Tibial artery (tissue), 4 donors: ENCODE measurements around the gene SEC24A.
"Not testable (repeated sequence)": the region's sequence is repeated elsewhere in the genome, so short reads cannot be mapped to it uniquely, and the experiment has no call there.

Source experiments
- DNase-seq, 2 donors: peaks; one replicate each; pipeline ENCODE4 v3.0.0-alpha.2; 2019
- H3K27ac ChIP-seq, 2 donors: fragments of 200-600 bp; sonication (generic) in 1 of 2; 1 replicate in 1 of 2; 2 replicates in 1 of 2; pipeline ENCODE4 v1.5.1; 2018 to 2019; ENCODE audit warnings: mild to moderate bottlenecking in 1 of 2
- H3K27me3 ChIP-seq, 2 donors: fragments of 200-600 bp; sonication (generic) in 1 of 2; one replicate each; pipeline versions ENCODE4 v1.5.1 to v1.6.0; 2016 to 2019
- H3K36me3 ChIP-seq, 3 donors: fragments of 200-600 bp; sonication (generic) in 2 of 3; one replicate each; pipeline ENCODE4 v1.5.1; 2016 to 2019; ENCODE audit warnings: mild to moderate bottlenecking in 2 of 3
- H3K4me1 ChIP-seq, 4 donors: fragments of 200-600 bp; sonication (generic) in 2 of 4; 1 replicate in 3 of 4; 2 replicates in 1 of 4; pipeline ENCODE4 v1.5.1; 2016 to 2019
- H3K4me3 ChIP-seq, 2 donors: fragments of 200-600 bp; sonication (generic) in 1 of 2; 1 replicate in 1 of 2; 2 replicates in 1 of 2; pipeline ENCODE4 v1.5.1; 2018 to 2019; ENCODE audit warnings: mild to moderate bottlenecking in 2 of 2
- H3K9me3 ChIP-seq, 3 donors: fragments of 200-600 bp; sonication (generic) in 1 of 3; one replicate each; pipeline ENCODE4 v1.5.1; 2016 to 2019
- CTCF ChIP-seq, 2 experiments: fragments of 200-600 bp in 1 of 2; fragments of 450-650 bp in 1 of 2; IDR thresholded peaks; one replicate each; pipeline ENCODE4 v1.5.1; 2017 to 2019; ENCODE audit warnings: antibody characterized with exemption in 2 of 2, mild to moderate bottlenecking in 1 of 2, moderate library complexity in 1 of 2
- intact Hi-C: fragments of 100-400 bp; cut with DNase I; formaldehyde crosslinking; loops from one replicate; pipeline ENCODE4 v1.15.0; 2023; ENCODE audit warnings: low total_unique reads

Gene SEC24A

GRCh38 chr5:134638760-134639201 lies 9.8 kb upstream of the SEC24A start:
- Histone ChIP-seq H3K27me3 (no peaks in the 10 kb centered on the region), H3K27ac (no peak overlapping the region), H3K4me3 (no peak overlapping the region), H3K4me1 (no peaks in the 10 kb centered on the region), H3K36me3 (no peaks in the 10 kb centered on the region), H3K9me3 (no peaks in the 10 kb centered on the region)
- intact Hi-C loops, result no loop called here
- TF ChIP-seq CTCF (IDR thresholded peaks at IDR 0.05), result no peak
- no peak for DNase-seq

GRCh38 chr5:134642931-134643530 lies 5.6 kb upstream of the SEC24A start:
- intact Hi-C loops, result no loop called here
- Histone ChIP-seq H3K27ac (no peak overlapping the region), H3K4me3 (no peak overlapping the region), H3K36me3 (no peaks in the 10 kb centered on the region), H3K4me1 (peaks cover 0 to 10% (median 8%) of the 10 kb centered on the region in 4 donors), H3K9me3 (no peaks in the 10 kb centered on the region), H3K27me3 (no peaks in the 10 kb centered on the region)
- DNase-seq, result no peak
- no peak for TF ChIP-seq CTCF (IDR thresholded peaks at IDR 0.05)

GRCh38 chr5:134647750-134648424 lies 698 bp upstream of the SEC24A start:
- Histone ChIP-seq H3K4me1 (peaks cover 0 to 39% (median 30%) of the 10 kb centered on the region in 4 donors), H3K9me3 (no peaks in the 10 kb centered on the region), H3K27ac (peak overlapping the region; percentile 90 to 94), H3K27me3 (no peaks in the 10 kb centered on the region), H3K4me3 (peak overlapping the region; percentile 67 to 81), H3K36me3 (no peaks in the 10 kb centered on the region)
- intact Hi-C loops, result loop anchor here (2.0 kb wide), 1 partner anchor 15 kb away; the partner anchor contains the start of gene SAR1B
- TF ChIP-seq CTCF (IDR thresholded peaks at IDR 0.05), result no peak
- DNase-seq, result peak in 1 of 2 donors; percentile 6

- Histone ChIP-seq H3K4me3 (peak overlapping the region; percentile 67 to 81), H3K27ac (peak overlapping the region; percentile 90 to 94), H3K4me1 (peaks cover 0 to 39% (median 30%) of the 10 kb centered on the region in 4 donors), H3K9me3 (no peaks in the 10 kb centered on the region), H3K36me3 (no peaks in the 10 kb centered on the region), H3K27me3 (no peaks in the 10 kb centered on the region)
- TF ChIP-seq CTCF (IDR thresholded peaks at IDR 0.05), result no peak
- DNase-seq, result peak in 1 of 2 donors; percentile 25
- intact Hi-C loops, result loop anchor here (2.0 kb wide), 1 partner anchor 16 kb away; the partner anchor contains the start of gene SAR1B
These were observed 714 bp downstream of the SEC24A start for GRCh38 chr5:134649163-134649835.

DNA sequence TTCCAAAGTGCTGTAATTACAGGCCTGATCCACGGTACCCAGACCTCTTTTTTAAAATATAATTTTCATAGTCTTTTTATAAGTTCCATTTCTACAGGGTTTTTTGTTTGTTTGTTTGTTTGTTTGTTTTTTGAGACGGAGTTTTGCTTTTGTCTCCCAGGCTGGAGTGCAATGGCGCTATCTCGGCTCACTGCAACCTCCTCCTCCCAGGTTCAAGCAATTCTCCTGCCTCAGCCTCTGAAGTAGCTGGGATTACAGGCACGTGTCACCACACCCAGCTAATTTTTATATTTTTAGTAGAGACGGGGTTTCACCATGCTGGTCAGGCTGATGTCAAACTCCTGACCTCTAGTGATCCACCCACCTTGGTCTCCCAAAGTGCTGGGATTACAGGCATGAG lies 2.1 kb downstream of the SEC24A start:
- H3K4me3 ChIP-seq, intact Hi-C loops, H3K9me3 ChIP-seq, H3K27me3 ChIP-seq, H3K27ac ChIP-seq, H3K36me3 ChIP-seq: not testable (repeated sequence)
- peaks cover 0 to 52% (median 30%) of the 10 kb centered on the region in 4 donors for H3K4me1 ChIP-seq
- peak in 1 of 2 donors; percentile 3 for DNase-seq

DNA sequence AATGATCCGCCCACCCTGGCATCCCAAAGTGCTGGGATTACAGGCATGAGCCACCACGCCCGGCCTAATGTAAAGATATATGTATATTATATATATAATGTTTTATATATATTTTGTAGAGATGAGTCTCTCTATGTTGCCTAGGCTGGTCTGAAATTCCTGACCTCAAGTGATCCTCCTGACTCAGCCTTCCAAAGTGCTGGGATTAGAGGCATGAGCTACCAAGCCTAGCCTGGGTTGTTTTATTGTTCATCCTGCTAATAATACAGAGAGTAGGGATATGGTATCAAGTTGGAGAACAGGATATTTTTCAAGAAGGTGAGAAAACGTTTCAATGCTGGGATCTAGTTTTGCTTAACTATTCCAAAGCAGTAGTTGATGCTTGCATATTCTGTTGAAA lies 2.9 kb downstream of the SEC24A start:
- H3K36me3 ChIP-seq, result no peaks in the 10 kb centered on the region
- H3K9me3 ChIP-seq, result no peaks in the 10 kb centered on the region
- no peak overlapping the region for H3K4me3 ChIP-seq
- no peaks in the 10 kb centered on the region for H3K27me3 ChIP-seq
- H3K27ac ChIP-seq, result no peak overlapping the region
- DNase-seq, result no peak
- intact Hi-C loops, result no loop called here
- no peak for TF ChIP-seq CTCF (IDR thresholded peaks at IDR 0.05)
- H3K4me1 ChIP-seq, result peaks cover 0 to 53% (median 30%) of the 10 kb centered on the region in 4 donors
